NCI-H1436 treated with DMSO at 0.1 percent for 48 hours (cell line): ENCODE results near the gene CEP250.
"Not testable (repeated sequence)": the region's sequence is repeated elsewhere in the genome, so short reads cannot be mapped to it uniquely, and the experiment has no call there.

Experiments used
- DNase-seq: peaks from one replicate; lab custom pipeline; 2025; lab: John Stamatoyannopoulos, UW

The CEP250 gene

GRCh38 chr20:35454881-35455609 lies at the start of gene CEP250:
Gene CEP250 (plus strand): TSS chr20:35455598. CDS start chr20:35462368, 6,770 bp downstream.
- peak; percentile 88 for DNase-seq

- no peak for DNase-seq
These were observed 49.6 kb upstream of the CEP250 start for GRCh38 chr20:35405775-35406174.

- DNase-seq, result no peak
These were observed 47.1 kb upstream of the CEP250 start for GRCh38 chr20:35408270-35408669.

- DNase-seq, result no peak
These were observed 45.9 kb upstream of the CEP250 start for GRCh38 chr20:35409542-35409941.

- DNase-seq, result no peak
These were observed 44.8 kb upstream of the CEP250 start for GRCh38 chr20:35410613-35411012.

GRCh38 chr20:35421322-35421721 lies 34.1 kb upstream of the CEP250 start:
- no peak for DNase-seq

GRCh38 chr20:35431621-35432429 lies 23.6 kb upstream of the CEP250 start:
- no peak for DNase-seq

- DNase-seq, result no peak
These were observed 23.0 kb upstream of the CEP250 start for GRCh38 chr20:35432430-35432735.

GRCh38 chr20:35433337-35433736 lies 22.1 kb upstream of the CEP250 start:
- no peak for DNase-seq

GRCh38 chr20:35434085-35435005 lies 21.1 kb upstream of the CEP250 start:
- DNase-seq, result no peak

GRCh38 chr20:35436177-35436573 lies 19.2 kb upstream of the CEP250 start:
- no peak for DNase-seq

GRCh38 chr20:35437599-35437998 lies 17.8 kb upstream of the CEP250 start:
- no peak for DNase-seq

- DNase-seq, result no peak
These were observed 12.4 kb upstream of the CEP250 start for GRCh38 chr20:35443003-35443402.

GRCh38 chr20:35444226-35444625 lies 11.2 kb upstream of the CEP250 start:
- no peak for DNase-seq

- no peak for DNase-seq
These were observed 8.9 kb upstream of the CEP250 start for GRCh38 chr20:35446356-35447078.

- no peak for DNase-seq
These were observed 8.2 kb upstream of the CEP250 start for GRCh38 chr20:35447082-35447789.

GRCh38 chr20:35448788-35449373 lies 6.5 kb upstream of the CEP250 start:
- DNase-seq, result no peak

- not testable (repeated sequence) for DNase-seq
These were observed 5.5 kb upstream of the CEP250 start for GRCh38 chr20:35449855-35450254.

GRCh38 chr20:35451295-35451694 lies 4.1 kb upstream of the CEP250 start:
- peak; percentile 52 for DNase-seq

GRCh38 chr20:35453647-35454046 lies 1.8 kb upstream of the CEP250 start:
- no peak for DNase-seq

- not testable (repeated sequence) for DNase-seq
These were observed 1.3 kb downstream of the CEP250 start for GRCh38 chr20:35456700-35457099.
